EL (cell line): ENCODE results near the gene TWNK.
"Not testable (repeated sequence)": the region's sequence is repeated elsewhere in the genome, so short reads cannot be mapped to it uniquely, and the experiment has no call there.

Source experiments
- DNase-seq: peaks from one replicate; pipeline ENCODE4 v3.0.0-alpha.2; 2016

The TWNK gene

DNA sequence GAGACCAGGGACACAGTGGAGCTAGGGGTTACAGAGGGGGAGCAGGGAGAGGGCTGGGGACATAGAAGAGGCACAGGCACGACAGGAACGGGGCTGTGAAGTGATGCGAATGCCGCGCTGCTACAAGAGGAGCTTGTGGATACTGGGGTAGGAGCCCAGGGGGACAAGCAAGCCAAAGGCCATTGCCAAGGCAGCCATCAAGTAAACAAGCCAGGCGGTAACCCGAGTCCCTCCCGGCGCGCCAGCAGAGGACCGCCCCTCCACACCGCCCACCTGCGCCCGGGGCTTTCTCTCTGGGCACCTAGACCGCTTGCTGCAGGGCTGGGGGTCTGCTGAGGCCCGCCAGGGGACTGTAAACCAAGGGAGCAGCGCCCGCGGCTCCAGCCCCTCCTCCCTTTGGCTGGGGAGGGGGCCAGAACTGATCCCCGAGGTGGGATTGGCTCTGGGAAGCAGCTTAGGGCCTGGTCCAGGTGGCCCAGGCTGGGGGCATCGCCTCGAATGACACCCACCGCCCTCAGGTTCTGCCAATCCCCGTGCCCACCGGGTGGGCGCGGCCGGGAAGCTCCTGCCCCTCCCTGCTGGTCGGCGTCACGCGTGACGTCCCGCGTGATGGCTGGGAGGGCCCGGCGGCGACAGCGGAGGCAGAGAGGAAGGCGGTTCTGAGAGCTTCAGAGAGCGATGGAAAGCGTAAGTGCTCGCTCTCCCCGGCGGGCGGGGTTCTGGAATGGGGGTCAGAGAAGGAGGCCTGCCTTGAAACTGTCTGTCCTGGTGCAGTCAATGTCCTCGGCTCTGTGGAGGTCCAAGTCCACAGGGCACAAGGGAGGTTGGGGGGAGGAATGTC, 44.7 kb downstream of the TWNK start:
- DNase-seq, result peak; percentile 75

DNA sequence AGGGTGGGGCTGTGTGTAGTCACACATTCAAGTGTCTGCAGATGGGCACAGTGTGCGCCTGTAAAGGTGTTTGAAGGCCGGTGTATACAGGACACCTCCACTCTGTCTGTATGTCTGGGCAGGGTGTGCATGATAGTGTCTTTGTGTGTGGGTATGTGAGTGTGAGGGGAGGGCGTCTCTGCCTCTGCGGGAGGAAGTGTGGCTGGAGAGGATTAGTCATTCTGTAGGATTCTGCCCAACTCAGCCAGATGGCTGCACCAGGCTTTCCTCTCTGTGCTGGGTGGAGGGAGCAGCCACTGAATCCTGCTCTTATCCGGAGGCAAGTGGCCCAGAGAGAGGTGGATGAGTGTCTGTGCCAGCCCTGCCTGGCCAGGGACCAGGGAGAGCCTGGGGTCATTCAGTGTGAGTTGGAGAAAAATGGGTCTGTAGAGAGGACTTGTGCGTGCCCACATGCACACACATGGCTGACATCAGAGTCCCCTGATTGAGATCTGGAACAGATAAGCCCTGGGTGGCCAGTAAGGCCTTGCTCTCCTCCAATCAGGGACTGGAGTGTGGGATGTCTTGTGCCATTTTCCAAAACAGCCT, 45.4 kb downstream of the TWNK start:
- DNase-seq, result peak; percentile 95

DNA sequence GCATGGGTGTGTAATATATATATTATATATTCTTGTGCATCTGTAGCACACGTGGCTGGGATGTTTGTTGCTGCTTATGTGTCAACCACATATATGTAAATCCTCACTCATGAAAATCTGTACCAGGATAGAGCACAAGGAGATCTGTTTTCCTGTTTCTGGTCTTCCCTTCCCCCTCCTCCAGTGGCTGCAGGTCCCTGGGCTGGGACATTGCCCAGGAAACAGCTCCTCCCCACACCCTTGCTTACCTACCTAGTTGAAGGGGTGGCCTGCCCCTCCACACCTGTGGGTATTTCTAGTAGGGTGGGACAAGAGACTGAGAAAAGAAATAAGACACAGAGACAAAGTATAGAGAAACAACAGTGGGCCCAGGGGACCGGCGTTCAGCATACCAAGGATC, 45.9 kb downstream of the TWNK start:
- no peak for DNase-seq

- not testable (repeated sequence) for DNase-seq
Measured at GRCh38 chr10:101034404-101034803, 47.1 kb downstream of the TWNK start.

DNA sequence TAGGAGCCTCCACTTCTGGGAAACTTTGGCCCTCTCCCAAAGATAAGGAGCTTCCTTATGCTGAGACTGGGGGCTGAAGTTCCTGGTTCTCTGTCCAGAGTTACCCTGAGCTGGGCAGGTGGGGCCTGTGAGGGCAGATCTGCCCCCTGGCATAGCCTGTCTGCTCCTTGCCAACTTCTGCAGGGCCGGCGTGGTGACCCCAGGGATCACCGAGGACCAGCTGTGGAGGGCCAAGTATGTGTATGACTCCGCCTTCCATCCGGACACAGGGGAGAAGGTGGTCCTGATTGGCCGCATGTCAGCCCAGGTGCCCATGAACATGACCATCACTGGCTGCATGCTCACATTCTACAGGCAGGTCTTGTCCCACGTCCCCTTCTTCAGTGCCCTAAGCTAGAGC, 48.0 kb downstream of the TWNK start:
- no peak for DNase-seq

- no peak for DNase-seq
Measured at GRCh38 chr10:101035916-101036702, 48.8 kb downstream of the TWNK start.

- DNase-seq, result no peak
Measured at GRCh38 chr10:101036726-101037125, 49.4 kb downstream of the TWNK start.

DNA sequence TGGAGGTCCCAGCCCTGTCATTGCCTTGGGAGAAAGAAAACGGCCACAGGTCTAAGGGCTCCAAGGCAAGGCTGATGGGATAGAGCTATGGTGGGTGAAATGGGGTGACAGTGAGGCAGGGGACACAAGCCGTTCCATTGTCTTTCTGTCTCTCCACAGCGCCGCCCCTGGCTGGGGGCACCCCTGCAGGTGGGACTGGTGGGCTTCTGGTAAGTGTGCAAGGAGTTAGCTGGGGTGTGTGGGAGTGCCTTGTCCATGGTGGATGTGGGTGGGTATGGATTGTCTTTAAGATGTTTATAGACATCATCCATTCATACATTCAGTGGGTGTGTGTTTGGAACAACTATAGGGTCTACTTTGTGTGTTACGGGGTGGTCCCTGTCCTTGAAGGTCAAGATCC, 51.1 kb downstream of the TWNK start:
- no peak for DNase-seq

GRCh38 chr10:101040061-101040460, 52.7 kb downstream of the TWNK start:
- no peak for DNase-seq

GRCh38 chr10:101040851-101041250, 53.5 kb downstream of the TWNK start:
- DNase-seq, result no peak

GRCh38 chr10:101041252-101041761, 54.0 kb downstream of the TWNK start:
- DNase-seq, result peak; percentile 87

DNA sequence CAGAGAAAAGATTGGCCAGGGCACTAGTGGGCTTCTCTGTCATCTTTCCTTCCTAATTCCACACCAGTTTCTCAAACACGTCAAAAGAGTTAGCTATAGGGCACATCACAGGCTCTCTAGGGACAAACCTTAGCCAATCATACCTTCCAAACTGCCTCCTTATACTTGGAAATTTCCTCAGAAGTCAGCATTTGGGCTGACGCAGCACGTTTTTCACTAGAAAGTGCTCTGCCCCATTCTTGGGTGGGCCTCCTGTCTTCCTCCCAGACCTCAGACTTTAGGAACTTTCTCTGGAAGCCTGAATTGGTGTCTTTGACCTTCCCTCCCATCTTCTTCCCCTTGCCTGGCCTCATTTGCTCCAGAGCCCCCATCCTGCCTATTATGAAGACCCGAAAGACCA, 54.8 kb downstream of the TWNK start:
- DNase-seq, result no peak

- DNase-seq, result peak; percentile 99
Measured at GRCh38 chr10:101042667-101043362, 55.5 kb downstream of the TWNK start.

GRCh38 chr10:101043363-101043707, 56.0 kb downstream of the TWNK start:
- DNase-seq, result no peak
